GM18951 (cell line): Measurements from ENCODE around the gene TFPI.
"Not testable (repeated sequence)": the region's sequence is repeated elsewhere in the genome, so short reads cannot be mapped to it uniquely, and the experiment has no call there.

Experiments used
- POLR2A ChIP-seq: IDR thresholded peaks from 4 replicates; pipeline ENCODE4 v1.6.1; 2011; ENCODE audit warnings: mild to moderate bottlenecking; ENCODE audit not compliant: insufficient read length, insufficient read depth; ENCODE audit errors: extremely low read depth
- in situ Hi-C: fragments of 300-500 bp; cut with MboI; formaldehyde crosslinking; loops from one replicate; pipeline ENCODE4 v1.12.0; 2022; ENCODE audit warnings: low sequenced_read_pairs, mixed read lengths, inconsistent platforms; ENCODE audit not compliant: unreplicated experiment

TFPI gene

GRCh38 chr2:187547353-187547979, 6.8 kb downstream of the TFPI start:
- in situ Hi-C loops = no loop called here
- no peak for TF ChIP-seq POLR2A

- TF ChIP-seq POLR2A = no peak
- in situ Hi-C loops = no loop called here
Measured at GRCh38 chr2:187546762-187547333, 7.4 kb downstream of the TFPI start.

GRCh38 chr2:187545238-187545751, 8.9 kb downstream of the TFPI start:
- TF ChIP-seq POLR2A = no peak
- in situ Hi-C loops = no loop called here

- in situ Hi-C loops = no loop called here
- TF ChIP-seq POLR2A = no peak
Measured at GRCh38 chr2:187544371-187545080, 9.7 kb downstream of the TFPI start.

GRCh38 chr2:187543488-187543887, 10.7 kb downstream of the TFPI start:
- TF ChIP-seq POLR2A = no peak
- in situ Hi-C loops = no loop called here

GRCh38 chr2:187542123-187542522, 12.1 kb downstream of the TFPI start:
- in situ Hi-C loops = no loop called here
- no peak for TF ChIP-seq POLR2A

GRCh38 chr2:187541086-187542085, 12.8 kb downstream of the TFPI start:
- no peak for TF ChIP-seq POLR2A
- in situ Hi-C loops = no loop called here

- in situ Hi-C loops = not testable (repeated sequence)
Measured at GRCh38 chr2:187538222-187538621, 16.0 kb downstream of the TFPI start.

GRCh38 chr2:187535381-187535780, 18.9 kb downstream of the TFPI start:
- in situ Hi-C loops = not testable (repeated sequence)

GRCh38 chr2:187532333-187533120, 21.7 kb downstream of the TFPI start:
- no peak for TF ChIP-seq POLR2A
- in situ Hi-C loops = no loop called here

- in situ Hi-C loops = no loop called here
- no peak for TF ChIP-seq POLR2A
Measured at GRCh38 chr2:187529977-187530721, 24.1 kb downstream of the TFPI start.
